Spinal cord (tissue), 10 donors: ENCODE results near the gene CYP11A1. TPM values are rescaled to one million over a fixed set of nuclear protein-coding genes. Genes with fewer than 3 reads are reported as not detected.
"Not testable (repeated sequence)": the region's sequence is repeated elsewhere in the genome, so short reads cannot be mapped to it uniquely, and the experiment has no call there.

Experiments
- DNase-seq, 6 donors: peaks; one replicate each; pipeline versions ENCODE4 v3.0.0 to v3.0.0-alpha.2; 2013 to 2015; ENCODE audit warnings: low spot score in 6 of 6, low read depth in 4 of 6
- H3K27ac ChIP-seq: one replicate; pipeline ENCODE4 v1.5.1; 2013; ENCODE audit warnings: low read depth, low read length, control low read depth
- H3K27me3 ChIP-seq: one replicate; pipeline ENCODE4 v1.6.1; 2013; ENCODE audit warnings: low read length; ENCODE audit not compliant: control insufficient read depth, insufficient read depth
- H3K36me3 ChIP-seq: one replicate; pipeline ENCODE4 v1.6.1; 2013; ENCODE audit warnings: low read length; ENCODE audit not compliant: control insufficient read depth, insufficient read depth
- H3K4me1 ChIP-seq: one replicate; pipeline ENCODE4 v1.6.1; 2013; ENCODE audit warnings: low read length; ENCODE audit not compliant: control insufficient read depth, insufficient read depth
- H3K4me3 ChIP-seq: one replicate; pipeline ENCODE4 v1.5.1; 2013; ENCODE audit warnings: low read depth, low read length, control low read depth
- H3K9me3 ChIP-seq: one replicate; pipeline ENCODE4 v1.6.1; 2013; ENCODE audit warnings: low read length; ENCODE audit not compliant: control insufficient read depth, insufficient read depth
- WGBS: methylation state at CpG from one replicate; pipeline ENCODE4 v1.1.5; 2013; ENCODE audit warnings: missing lambda C conversion rate; ENCODE audit not compliant: insufficient coverage; 5-methylcytosine and 5-hydroxymethylcytosine counted together
- polyA plus RNA-seq, 2 donors: library from polyadenylated mRNA; unstranded; fragments of 120-200 nt; gene quantifications; one replicate each; pipeline ENCODE4 v1.2.1, GENCODE V29; 2013; ENCODE audit not compliant: insufficient read length in 2 of 2
- total RNA-seq, 2 donors: library from RNA; depleted of rRNA in 1 of 2; stranded (reverse); fragments of 120-200 nt in 1 of 2; fragments of >200 nt in 1 of 2; gene quantifications; one replicate each; pipeline versions ENCODE4 v1.2.3 to v1.2.4, GENCODE V29; 2013 to 2014
- donor health status: healthy.

Gene CYP11A1
- total and polyA plus RNA-seq, 4 donors = 0.89 to 2.1 (median 1.8) TPM

- no peak for DNase-seq
- WGBS = 74% methylated on average over 10 of the region's 10 CpGs
- H3K4me1 ChIP-seq = peaks cover 23% of the 10 kb centered on the region
Observed at GRCh38 chr15:74396146-74396438, 28.6 kb upstream of the CYP11A1 start.

GRCh38 chr15:74395319-74396145 is 28.1 kb upstream of the CYP11A1 start:
- Histone ChIP-seq H3K27ac (no peak overlapping the region), H3K4me1 (peaks cover 23% of the 10 kb centered on the region)

More at GRCh38 chr15:74396146-74396438, 28.6 kb upstream of the CYP11A1 start:
- H3K36me3 ChIP-seq = no peaks in the 10 kb centered on the region
- no peaks in the 10 kb centered on the region for H3K27me3 ChIP-seq
- no peaks in the 10 kb centered on the region for H3K9me3 ChIP-seq
- no peak overlapping the region for H3K27ac ChIP-seq
- no peak overlapping the region for H3K4me3 ChIP-seq

GRCh38 chr15:74394090-74394846 is 26.8 kb upstream of the CYP11A1 start:
- H3K27ac ChIP-seq = no peak overlapping the region
- H3K4me3 ChIP-seq = no peak overlapping the region
- WGBS = 87% methylated on average over 10 of the region's 11 CpGs
- H3K4me1 ChIP-seq = peaks cover 30% of the 10 kb centered on the region
- H3K9me3 ChIP-seq = no peaks in the 10 kb centered on the region
- no peaks in the 10 kb centered on the region for H3K36me3 ChIP-seq
- no peaks in the 10 kb centered on the region for H3K27me3 ChIP-seq
- DNase-seq = no peak

More at GRCh38 chr15:74395319-74396145, 28.1 kb upstream of the CYP11A1 start:
- no peaks in the 10 kb centered on the region for H3K9me3 ChIP-seq
- no peak overlapping the region for H3K4me3 ChIP-seq
- H3K27me3 ChIP-seq = no peaks in the 10 kb centered on the region
- no peaks in the 10 kb centered on the region for H3K36me3 ChIP-seq
- WGBS = 82% methylated on average over 17 of the region's 17 CpGs
- no peak for DNase-seq

- Histone ChIP-seq H3K27ac (no peak overlapping the region), H3K4me3 (no peak overlapping the region), H3K4me1 (peaks cover 32% of the 10 kb centered on the region), H3K36me3 (no peaks in the 10 kb centered on the region), H3K9me3 (no peaks in the 10 kb centered on the region), H3K27me3 (no peaks in the 10 kb centered on the region)
- DNase-seq = no peak
- 85% methylated on average over 12 of the region's 13 CpGs for WGBS
Observed at GRCh38 chr15:74393423-74393822, 26.0 kb upstream of the CYP11A1 start.

- no peaks in the 10 kb centered on the region for H3K36me3 ChIP-seq
- peaks cover 32% of the 10 kb centered on the region for H3K4me1 ChIP-seq
- H3K27me3 ChIP-seq = no peaks in the 10 kb centered on the region
- 70% methylated on average over 7 of the region's 7 CpGs for WGBS
- H3K9me3 ChIP-seq = no peaks in the 10 kb centered on the region
- no peak overlapping the region for H3K4me3 ChIP-seq
- H3K27ac ChIP-seq = no peak overlapping the region
- no peak for DNase-seq
Observed at GRCh38 chr15:74392902-74393301, 25.5 kb upstream of the CYP11A1 start.

GRCh38 chr15:74392451-74392830 is 25.0 kb upstream of the CYP11A1 start:
- Histone ChIP-seq H3K9me3 (no peaks in the 10 kb centered on the region), H3K4me1 (peaks cover 32% of the 10 kb centered on the region), H3K27ac (no peak overlapping the region), H3K36me3 (no peaks in the 10 kb centered on the region), H3K27me3 (no peaks in the 10 kb centered on the region), H3K4me3 (no peak overlapping the region)
- 41% methylated on average over 8 of the region's 8 CpGs for WGBS
- DNase-seq = peak in 2 of 6 donors; percentile 2 to 34

- peaks cover 36% of the 10 kb centered on the region for H3K4me1 ChIP-seq
- no peak for DNase-seq
- no peaks in the 10 kb centered on the region for H3K9me3 ChIP-seq
- no peak overlapping the region for H3K4me3 ChIP-seq
- WGBS = 71% methylated on average over 9 of the region's 9 CpGs
- H3K36me3 ChIP-seq = no peaks in the 10 kb centered on the region
- H3K27ac ChIP-seq = no peak overlapping the region
- no peaks in the 10 kb centered on the region for H3K27me3 ChIP-seq
Observed at GRCh38 chr15:74391582-74392450, 24.4 kb upstream of the CYP11A1 start.

GRCh38 chr15:74390647-74391288 is 23.3 kb upstream of the CYP11A1 start:
- H3K36me3 ChIP-seq = no peaks in the 10 kb centered on the region
- H3K4me1 ChIP-seq = peaks cover 43% of the 10 kb centered on the region
- DNase-seq = no peak
- no peaks in the 10 kb centered on the region for H3K9me3 ChIP-seq
- H3K27me3 ChIP-seq = no peaks in the 10 kb centered on the region
- WGBS = 82% methylated on average over 10 of the region's 12 CpGs
- no peak overlapping the region for H3K27ac ChIP-seq
- H3K4me3 ChIP-seq = no peak overlapping the region

GRCh38 chr15:74390049-74390646 is 22.7 kb upstream of the CYP11A1 start:
- H3K27me3 ChIP-seq, DNase-seq, H3K4me3 ChIP-seq, H3K9me3 ChIP-seq, H3K36me3 ChIP-seq, H3K27ac ChIP-seq: not testable (repeated sequence)
- H3K4me1 ChIP-seq = peaks cover 49% of the 10 kb centered on the region
- WGBS = 95% methylated on average over 7 of the region's 11 CpGs
